OCI-LY1 (cell line): ENCODE results near the gene MATN3.

Experiments used
- EZH2 ChIP-seq: fragments of 200-600 bp; sonication (generic), shearing (Covaris generic); IDR thresholded peaks from 2 replicates; pipeline ENCODE4 v1.8.0; 2017; ENCODE audit warnings: borderline replicate concordance, mixed run types, mild to moderate bottlenecking, antibody characterized with exemption, low read length, moderate library complexity, mixed read lengths
- TF ChIP-seq, protein P1 (sequence below): fragments of 200-600 bp; sonication (generic), shearing (Covaris generic); IDR thresholded peaks from 2 replicates; pipeline ENCODE4 v1.5.1; 2017; ENCODE audit warnings: mild to moderate bottlenecking, antibody characterized with exemption, low read length, moderate library complexity, mixed read lengths

DNA sequence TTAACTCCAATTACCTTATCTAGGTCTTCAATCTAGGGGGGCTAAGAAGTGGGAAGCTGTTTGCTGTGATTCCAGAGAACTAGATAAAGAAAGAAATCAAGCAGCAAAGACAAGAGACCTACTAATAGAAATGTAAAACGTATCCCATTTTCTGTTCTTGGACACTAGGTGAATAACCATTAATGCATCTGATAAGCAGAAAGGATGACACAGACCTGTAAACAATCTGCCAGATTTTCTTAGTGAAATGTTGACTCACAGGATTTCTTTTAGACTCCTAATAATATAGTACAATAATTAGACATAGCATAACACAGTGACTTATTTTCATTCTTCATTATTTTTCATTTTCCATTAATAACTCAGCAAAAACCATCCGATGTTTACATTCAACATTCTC is 23.9 kb downstream of the MATN3 start:
- TF ChIP-seq, protein P1, sequence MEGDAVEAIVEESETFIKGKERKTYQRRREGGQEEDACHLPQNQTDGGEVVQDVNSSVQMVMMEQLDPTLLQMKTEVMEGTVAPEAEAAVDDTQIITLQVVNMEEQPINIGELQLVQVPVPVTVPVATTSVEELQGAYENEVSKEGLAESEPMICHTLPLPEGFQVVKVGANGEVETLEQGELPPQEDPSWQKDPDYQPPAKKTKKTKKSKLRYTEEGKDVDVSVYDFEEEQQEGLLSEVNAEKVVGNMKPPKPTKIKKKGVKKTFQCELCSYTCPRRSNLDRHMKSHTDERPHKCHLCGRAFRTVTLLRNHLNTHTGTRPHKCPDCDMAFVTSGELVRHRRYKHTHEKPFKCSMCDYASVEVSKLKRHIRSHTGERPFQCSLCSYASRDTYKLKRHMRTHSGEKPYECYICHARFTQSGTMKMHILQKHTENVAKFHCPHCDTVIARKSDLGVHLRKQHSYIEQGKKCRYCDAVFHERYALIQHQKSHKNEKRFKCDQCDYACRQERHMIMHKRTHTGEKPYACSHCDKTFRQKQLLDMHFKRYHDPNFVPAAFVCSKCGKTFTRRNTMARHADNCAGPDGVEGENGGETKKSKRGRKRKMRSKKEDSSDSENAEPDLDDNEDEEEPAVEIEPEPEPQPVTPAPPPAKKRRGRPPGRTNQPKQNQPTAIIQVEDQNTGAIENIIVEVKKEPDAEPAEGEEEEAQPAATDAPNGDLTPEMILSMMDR = no peak
- no peak for TF ChIP-seq EZH2
